Erythroblast (primary cell): ENCODE results near the gene MED31.
"Not testable (repeated sequence)": the region's sequence is repeated elsewhere in the genome, so short reads cannot be mapped to it uniquely, and the experiment has no call there.

Source experiments
- DNase-seq, 2 experiments: peaks; one replicate each; lab custom pipeline; 2025; lab: John Stamatoyannopoulos, UW
- GATA1 ChIP-seq: IDR thresholded peaks from 2 replicates; pipeline ENCODE4 v1.6.1; 2011; ENCODE audit warnings: low read depth, mild to moderate bottlenecking, control low read depth, low read length, moderate library complexity
- POLR2A ChIP-seq: IDR thresholded peaks from 2 replicates; pipeline ENCODE4 v1.6.1; 2011; ENCODE audit warnings: mild to moderate bottlenecking, low read length

MED31 gene

GRCh38 chr17:6669479-6670212, 18.2 kb upstream of the MED31 start:
- no peak for DNase-seq
- TF ChIP-seq GATA1 (no peak), POLR2A (no peak)

- TF ChIP-seq POLR2A (no peak), GATA1 (no peak)
- no peak for DNase-seq
Measured at GRCh38 chr17:6668727-6669425, 17.5 kb upstream of the MED31 start.

- no peak for TF ChIP-seq POLR2A
- no peak for TF ChIP-seq GATA1
- no peak for DNase-seq
Measured at GRCh38 chr17:6668219-6668618, 16.8 kb upstream of the MED31 start.

- no peak for DNase-seq
- TF ChIP-seq GATA1 (no peak), POLR2A (no peak)
Measured at GRCh38 chr17:6667516-6667915, 16.1 kb upstream of the MED31 start.

GRCh38 chr17:6666557-6666956, 15.2 kb upstream of the MED31 start:
- no peak for TF ChIP-seq POLR2A
- no peak for DNase-seq

GRCh38 chr17:6666077-6666521, 14.7 kb upstream of the MED31 start:
- no peak for TF ChIP-seq POLR2A
- DNase-seq: peak; percentile 68 to 82

GRCh38 chr17:6663200-6663599, 11.8 kb upstream of the MED31 start:
- DNase-seq: not testable (repeated sequence)

- TF ChIP-seq GATA1 (no peak), POLR2A (no peak)
- DNase-seq: no peak
Measured at GRCh38 chr17:6661464-6661848, 10.1 kb upstream of the MED31 start.

GRCh38 chr17:6660805-6661463, 9.5 kb upstream of the MED31 start:
- TF ChIP-seq POLR2A: no peak
- TF ChIP-seq GATA1: no peak
- no peak for DNase-seq

- TF ChIP-seq POLR2A (no peak), GATA1 (no peak)
- no peak for DNase-seq
Measured at GRCh38 chr17:6660101-6660500, 8.7 kb upstream of the MED31 start.

GRCh38 chr17:6658411-6658810, 7.0 kb upstream of the MED31 start:
- not testable (repeated sequence) for DNase-seq

- DNase-seq: no peak
- TF ChIP-seq POLR2A: no peak
- no peak for TF ChIP-seq GATA1
Measured at GRCh38 chr17:6657633-6658287, 6.4 kb upstream of the MED31 start.

GRCh38 chr17:6656797-6657632, 5.6 kb upstream of the MED31 start:
- not testable (repeated sequence) for DNase-seq

GRCh38 chr17:6655732-6656361, 4.4 kb upstream of the MED31 start:
- DNase-seq: not testable (repeated sequence)
